Sigmoid colon (tissue), 7 donors: Measurements from ENCODE around the gene DDX39B. TPM values are rescaled to one million over a fixed set of nuclear protein-coding genes. Genes with fewer than 3 reads are reported as not detected.

ENCODE experiments used
- DNase-seq: peaks from one replicate; pipeline ENCODE4 v3.0.0-alpha.2; 2019
- H3K27ac ChIP-seq, 4 donors: fragments of 200-600 bp; sonication (generic); one replicate each; pipeline ENCODE4 v1.5.1; 2016 to 2019; ENCODE audit warnings: mild to moderate bottlenecking in 1 of 4
- H3K27me3 ChIP-seq, 3 donors: fragments of 200-600 bp; sonication (generic); one replicate each; pipeline ENCODE4 v1.5.1; 2019; ENCODE audit warnings: mild to moderate bottlenecking in 1 of 3
- H3K36me3 ChIP-seq, 4 donors: fragments of 200-600 bp; sonication (generic); one replicate each; pipeline ENCODE4 v1.5.1; 2016 to 2019
- H3K4me1 ChIP-seq, 4 donors: fragments of 200-600 bp; sonication (generic); one replicate each; pipeline ENCODE4 v1.5.1; 2017 to 2019
- H3K4me3 ChIP-seq, 4 donors: fragments of 200-600 bp; sonication (generic); one replicate each; pipeline ENCODE4 v1.5.1; 2017 to 2019; ENCODE audit warnings: mild to moderate bottlenecking in 2 of 4, moderate library complexity in 1 of 4
- H3K9me3 ChIP-seq, 4 donors: fragments of 200-600 bp in 3 of 4; sonication (generic) in 3 of 4; one replicate each; pipeline versions ENCODE4 v1.5.1 to v1.6.1; 2013 to 2019
- CTCF ChIP-seq, 4 experiments: fragments of 450-650 bp in 3 of 4; fragments of 200-600 bp in 1 of 4; IDR thresholded peaks; one replicate each; pipeline ENCODE4 v1.5.1; 2016 to 2019; ENCODE audit warnings: antibody characterized with exemption in 4 of 4, mild to moderate bottlenecking in 3 of 4, moderate library complexity in 2 of 4
- EP300 ChIP-seq, 4 donors: sonication (generic); formaldehyde crosslinking; IDR thresholded peaks; one replicate each; pipeline ENCODE4 v1.6.1; 2017; ENCODE audit warnings: antibody characterized with exemption in 4 of 4
- POLR2A ChIP-seq, 2 donors: fragments of 450-650 bp; IDR thresholded peaks; one replicate each; pipeline ENCODE4 v1.6.1; 2016; ENCODE audit warnings: antibody characterized with exemption in 2 of 2, mild to moderate bottlenecking in 2 of 2, moderate library complexity in 2 of 2
- POLR2AphosphoS5 ChIP-seq, 4 donors: sonication (generic); formaldehyde crosslinking; IDR thresholded peaks; one replicate each; pipeline ENCODE4 v1.6.1; 2017; ENCODE audit warnings: antibody characterized with exemption in 4 of 4
- WGBS, 2 donors: extraction: QIAGEN DNeasy Blood & Tissue Kit; methylation state at CpG; one replicate each; pipeline ENCODE4 v1.1.7; 2013; 5-methylcytosine and 5-hydroxymethylcytosine counted together
- intact Hi-C: fragments of 100-400 bp; cut with DNase I; formaldehyde crosslinking; loops from one replicate; pipeline ENCODE4 v1.15.1; 2023
- polyA plus RNA-seq, 3 donors: library from polyadenylated mRNA; stranded (reverse); fragments of 200-250 nt; gene quantifications; one replicate each; pipeline ENCODE4 v1.2.3, GENCODE V29; 2013
- total RNA-seq, 4 donors: library from RNA; depleted of rRNA; stranded (reverse); fragments of >200 nt; gene quantifications; one replicate each; pipeline ENCODE4 v1.1.0, GENCODE V29; 2016
- donor health status: healthy with polysubstance abuse.
- donor health status: Bipolar disorder and iron deficiency.
- donor health status: healthy.

The DDX39B gene
- total and polyA plus RNA-seq, 7 donors = 130 to 301 (median 226) TPM

- Histone ChIP-seq H3K27ac (peak overlapping the region in 3 of 4 donors; percentile 14 to 20 (median 20)), H3K36me3 (no peaks in the 10 kb centered on the region), H3K4me1 (peaks cover 0 to 6% (median 4%) of the 10 kb centered on the region in 4 donors), H3K27me3 (peaks cover 0 to 12% (median 5%) of the 10 kb centered on the region in 3 donors), H3K9me3 (no peaks in the 10 kb centered on the region), H3K4me3 (peak overlapping the region in 1 of 4 donors; percentile 12)
- 42 to 64% methylated on average over 9 of the region's 9 CpGs for WGBS, 2 donors
- DNase-seq = no peak
- intact Hi-C loops = no loop called here
- no peak for TF ChIP-seq EP300 (IDR thresholded peaks at IDR 0.05)
- no peak for TF ChIP-seq POLR2AphosphoS5 (IDR thresholded peaks at IDR 0.05)
Measured at GRCh38 chr6:31586599-31587281, 44.9 kb upstream of the DDX39B start.

GRCh38 chr6:31586008-31586407 lies 44.2 kb upstream of the DDX39B start, which contains the start of gene LST1:
Gene LST1 (plus strand): TSS chr6:31586277. CDS start chr6:31587300, 1,023 bp downstream.
- DNase-seq = no peak
- peak within 1 kb of the TSS in 3 of 4 donors; percentile 14 to 20 (median 20) for H3K27ac ChIP-seq

GRCh38 chr6:31585491-31585890 lies 43.7 kb upstream of the DDX39B start:
- 58 to 63% methylated on average over 2 of the region's 2 CpGs for WGBS, 2 donors
- intact Hi-C loops = no loop called here
- TF ChIP-seq EP300 (IDR thresholded peaks at IDR 0.05) (no peak), POLR2AphosphoS5 (IDR thresholded peaks at IDR 0.05) (no peak), CTCF (IDR thresholded peaks at IDR 0.05) (no peak), POLR2A (IDR thresholded peaks at IDR 0.05) (no peak)
- Histone ChIP-seq H3K36me3 (no peaks in the 10 kb centered on the region), H3K4me1 (peaks cover 0 to 13% (median 12%) of the 10 kb centered on the region in 4 donors), H3K4me3 (no peak overlapping the region), H3K27ac (no peak overlapping the region), H3K27me3 (peaks cover 0 to 12% (median 5%) of the 10 kb centered on the region in 3 donors), H3K9me3 (no peaks in the 10 kb centered on the region)
- DNase-seq = no peak

More at GRCh38 chr6:31586008-31586407, 44.2 kb upstream of the DDX39B start, which contains the start of gene LST1:
- intact Hi-C loops = no loop called here
- peak within 1 kb of the TSS in 1 of 4 donors; percentile 12 for H3K4me3 ChIP-seq
- WGBS, 2 donors = 41 to 73% methylated on average over 1 of the region's 1 CpG
- no peaks in the 10 kb centered on the region for H3K9me3 ChIP-seq
- H3K36me3 ChIP-seq = no peaks in the 10 kb centered on the region
- H3K4me1 ChIP-seq = peaks cover 0 to 10% (median 9%) of the 10 kb centered on the region in 4 donors
- TF ChIP-seq POLR2AphosphoS5 (IDR thresholded peaks at IDR 0.05) = no peak
- TF ChIP-seq POLR2A (IDR thresholded peaks at IDR 0.05) = no peak
- H3K27me3 ChIP-seq = peaks cover 0 to 12% (median 5%) of the 10 kb centered on the region in 3 donors

GRCh38 chr6:31582230-31582643 lies 40.4 kb upstream of the DDX39B start, which contains the start of gene LTB:
Gene LTB (minus strand): TSS chr6:31582424. CDS start chr6:31582417, 7 bp downstream.
- DNase-seq = no peak
- peaks cover 0 to 6% (median 5%) of the 10 kb centered on the region in 3 donors for H3K27me3 ChIP-seq
- TF ChIP-seq POLR2AphosphoS5 (IDR thresholded peaks at IDR 0.05) = no peak
- TF ChIP-seq POLR2A (IDR thresholded peaks at IDR 0.05) = no peak
- H3K4me3 ChIP-seq = peak within 1 kb of the TSS; percentile 50 to 85 (median 70)
- 36 to 40% methylated on average over 3 of the region's 3 CpGs for WGBS, 2 donors
- intact Hi-C loops = no loop called here
- H3K36me3 ChIP-seq = no peaks in the 10 kb centered on the region
- H3K27ac ChIP-seq = peak within 1 kb of the TSS; percentile 80 to 87 (median 84)
- H3K4me1 ChIP-seq = peaks cover 0 to 19% (median 16%) of the 10 kb centered on the region in 4 donors
- H3K9me3 ChIP-seq = no peaks in the 10 kb centered on the region

- intact Hi-C loops = loop anchor here (1.0 to 2.0 kb wide), 2 partner anchors 17 to 35 kb away; partner anchors contain the start of genes ATP6V1G2 and NFKBIL1
- peaks cover 0 to under 1% (median under 1%) of the 10 kb centered on the region in 3 donors for H3K27me3 ChIP-seq
- DNase-seq = no peak
- H3K4me3 ChIP-seq = peak overlapping the region; percentile 50 to 85 (median 70)
- WGBS, 2 donors = 13 to 23% methylated on average over 21 of the region's 21 CpGs
- TF ChIP-seq POLR2A (IDR thresholded peaks at IDR 0.05) (no peak), CTCF (IDR thresholded peaks at IDR 0.05) (no peak), EP300 (IDR thresholded peaks at IDR 0.05) (no peak), POLR2AphosphoS5 (IDR thresholded peaks at IDR 0.05) (no peak)
- peaks cover 0 to 19% (median 16%) of the 10 kb centered on the region in 4 donors for H3K4me1 ChIP-seq
- no peaks in the 10 kb centered on the region for H3K36me3 ChIP-seq
- no peaks in the 10 kb centered on the region for H3K9me3 ChIP-seq
- H3K27ac ChIP-seq = peak overlapping the region; percentile 80 to 87 (median 84)
Measured at GRCh38 chr6:31581434-31582229, 39.8 kb upstream of the DDX39B start.
